Left hindlimb (tissue), 1 donor: ENCODE data around the gene ACOT13.
"Not testable (repeated sequence)": the region's sequence is repeated elsewhere in the genome, so short reads cannot be mapped to it uniquely, and the experiment has no call there.

Experiments used
- DNase-seq: peaks from one replicate; pipeline ENCODE4 v3.0.0-alpha.2; 2018

The ACOT13 gene

DNA sequence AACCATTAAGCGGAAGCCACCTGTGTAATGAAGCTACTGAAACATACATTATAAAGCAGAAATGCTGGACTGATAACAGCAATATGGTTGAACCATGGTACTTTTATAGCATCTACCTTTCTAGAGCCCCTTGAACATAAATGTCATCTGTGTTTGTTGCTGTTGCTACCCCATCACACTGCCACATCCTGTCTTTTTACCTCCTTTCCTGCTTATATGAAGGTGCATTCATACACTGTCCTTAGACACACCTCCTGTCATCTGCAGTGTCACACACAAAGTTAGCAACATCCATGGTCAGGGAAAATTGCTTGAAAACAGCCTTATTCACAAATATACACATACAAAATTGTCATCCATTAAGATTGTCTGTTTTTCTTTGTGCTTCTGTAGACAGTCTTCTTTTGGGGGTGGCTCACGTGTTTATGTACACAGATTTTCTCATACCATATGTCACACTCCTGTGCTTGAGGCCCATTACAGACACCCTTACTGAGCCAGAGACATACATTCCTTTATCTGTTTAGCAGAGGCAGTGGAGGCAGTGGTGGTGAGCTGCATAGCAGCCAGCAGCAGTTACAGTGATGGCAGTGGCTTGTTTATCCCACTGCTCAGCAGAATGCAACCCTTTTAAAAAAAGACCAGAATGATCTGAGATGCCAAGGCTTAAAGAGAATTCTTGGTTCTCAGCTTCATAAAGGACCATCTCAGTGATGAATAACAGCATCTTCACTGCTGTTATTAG is 26.1 kb downstream of the ACOT13 start:
- no peak for DNase-seq

- no peak for DNase-seq
Observed at GRCh38 chr6:24694198-24694597, 27.3 kb downstream of the ACOT13 start.

- not testable (repeated sequence) for DNase-seq
Observed at GRCh38 chr6:24695635-24696034, 28.8 kb downstream of the ACOT13 start.

DNA sequence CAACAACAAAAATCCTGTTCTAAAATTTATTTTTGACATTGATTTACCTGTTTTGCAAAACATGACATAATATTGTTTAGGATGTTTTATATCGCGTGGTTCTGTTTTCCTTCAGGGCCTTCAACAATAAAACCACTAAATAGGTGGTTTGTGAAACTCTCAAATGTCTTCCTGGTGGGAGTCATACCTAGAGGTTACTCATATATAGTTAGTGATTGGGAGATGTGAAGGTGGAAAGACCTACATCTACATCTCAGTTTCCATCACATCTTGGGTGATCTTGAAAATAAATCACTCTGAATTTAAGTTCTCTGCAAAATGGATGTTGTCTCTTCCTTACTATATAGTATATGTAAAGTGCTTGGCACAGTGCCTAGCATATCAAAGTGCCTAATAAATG is 29.2 kb downstream of the ACOT13 start:
- no peak for DNase-seq

DNA sequence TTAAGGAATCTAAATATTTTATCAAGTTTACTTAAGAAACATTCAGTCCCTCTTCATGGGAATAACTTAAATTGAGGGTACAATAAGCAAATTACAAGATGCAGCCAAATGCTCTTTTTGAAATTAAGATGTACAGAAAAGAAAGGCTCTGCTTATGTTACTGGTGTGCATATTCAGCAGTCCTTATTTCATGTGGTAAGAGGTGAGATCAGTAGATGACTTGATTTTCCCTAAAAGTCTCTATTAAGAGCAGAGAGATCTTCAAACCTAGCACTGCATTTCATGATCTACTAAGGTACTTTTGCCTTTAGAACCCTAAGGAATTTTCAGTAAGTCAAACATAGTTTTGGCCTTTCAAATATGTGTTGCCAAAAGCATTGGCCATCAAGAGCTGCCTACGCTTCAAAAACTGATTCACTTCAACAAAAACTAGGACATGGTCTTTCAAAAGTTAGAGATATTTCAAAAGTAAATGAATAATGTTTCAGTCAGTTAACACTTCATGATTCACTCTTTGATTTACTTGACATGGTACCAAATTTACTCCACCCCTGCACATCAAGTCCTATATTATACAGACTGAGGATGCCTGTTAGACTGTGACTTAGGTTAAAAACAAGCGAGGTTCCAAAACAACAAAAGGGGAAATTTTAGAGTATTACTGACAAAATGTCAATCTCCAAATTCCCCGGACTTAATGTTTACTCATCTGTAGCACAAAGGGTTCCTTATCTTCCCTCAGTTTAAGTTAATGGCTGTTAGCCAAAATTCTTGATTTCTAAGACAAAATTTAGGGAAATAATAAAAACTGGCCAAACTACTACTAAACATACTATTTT is 32.9 kb downstream of the ACOT13 start:
- no peak for DNase-seq

DNA sequence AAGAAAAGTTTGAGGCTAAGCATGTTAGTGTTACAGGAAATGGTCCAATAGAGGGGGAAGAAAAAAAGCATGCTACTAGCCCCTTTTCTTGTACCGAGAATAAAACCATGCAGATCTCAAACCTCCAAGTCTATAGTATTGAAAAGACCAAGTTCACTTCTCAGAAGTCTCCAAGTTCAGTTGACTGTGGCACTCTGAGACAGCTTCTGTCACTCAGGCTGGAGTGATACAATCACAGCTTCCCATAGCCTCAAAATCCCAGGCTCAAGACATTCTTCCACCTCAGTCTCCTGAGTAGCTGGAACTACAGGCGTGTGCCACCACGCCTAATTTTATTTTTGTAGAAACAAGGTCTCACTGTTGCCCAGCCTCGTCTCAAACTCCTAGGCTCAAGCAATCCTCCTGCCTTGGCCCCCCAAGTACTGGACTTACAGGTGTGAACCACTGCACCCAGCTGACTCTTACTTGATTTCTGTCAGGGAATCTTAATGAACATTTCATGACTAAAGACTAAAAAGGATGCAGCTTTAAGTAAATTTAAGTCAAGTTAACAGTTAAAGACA is 35.9 kb downstream of the ACOT13 start:
- no peak for DNase-seq

GRCh38 chr6:24704468-24704867 is 37.6 kb downstream of the ACOT13 start:
- DNase-seq = no peak

DNA sequence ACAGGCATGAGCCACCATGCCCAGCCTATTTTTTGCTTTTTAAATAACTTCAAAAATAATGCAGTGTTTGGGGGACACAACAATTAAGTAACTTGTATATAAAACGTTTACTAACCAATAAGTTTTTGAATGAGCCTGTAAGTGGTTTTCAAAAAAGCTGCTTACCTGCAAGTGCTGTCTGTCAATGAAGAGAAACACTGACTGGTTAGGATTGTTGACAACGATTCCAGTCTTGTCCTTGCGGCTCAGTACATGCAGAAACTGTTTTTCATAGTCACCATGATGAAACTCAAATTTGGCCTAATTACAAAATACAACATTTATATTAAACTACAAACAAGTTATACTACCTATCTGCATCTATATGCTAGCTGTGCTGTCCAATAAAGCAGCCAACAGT is 41.7 kb downstream of the ACOT13 start:
- no peak for DNase-seq

- DNase-seq = no peak
Observed at GRCh38 chr6:24709014-24709711, 42.3 kb downstream of the ACOT13 start.

DNA sequence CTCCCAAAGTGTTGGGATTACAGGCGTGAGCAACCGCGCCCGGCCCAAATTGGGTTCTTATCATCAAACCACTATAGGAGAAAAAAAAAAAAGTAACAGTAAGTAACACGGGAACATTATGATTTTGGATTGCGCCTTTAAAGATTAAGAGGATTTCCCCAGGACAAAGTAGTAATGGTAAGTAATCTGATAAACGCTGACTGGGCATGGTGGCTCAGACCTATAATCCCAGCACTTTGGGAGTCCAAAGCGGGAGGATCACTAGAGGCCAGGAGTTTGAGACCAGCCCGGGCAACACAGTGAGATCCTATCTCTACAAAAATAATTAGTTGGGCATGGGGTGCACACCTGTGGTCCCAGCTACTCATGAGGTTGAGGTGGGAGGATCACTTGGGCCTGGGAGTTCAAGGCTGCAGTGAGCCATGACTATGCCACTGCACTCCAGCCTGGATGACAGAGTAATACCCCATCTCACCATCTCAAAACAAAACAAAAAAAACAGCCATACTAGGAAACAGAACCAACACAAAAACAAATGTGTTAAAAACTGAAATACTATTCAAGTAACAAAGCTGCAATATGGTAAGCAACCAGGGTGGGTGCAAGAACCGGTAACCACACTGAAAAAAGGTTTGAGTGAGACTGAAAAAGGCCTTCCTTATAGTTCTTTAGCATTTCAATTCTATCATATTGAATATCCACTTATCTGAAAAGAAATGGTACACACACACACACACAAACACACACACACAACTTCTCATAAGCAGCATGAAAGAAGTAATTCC is 43.8 kb downstream of the ACOT13 start:
- DNase-seq = no peak

- not testable (repeated sequence) for DNase-seq
Observed at GRCh38 chr6:24716602-24717148, 49.8 kb downstream of the ACOT13 start.

GRCh38 chr6:24718449-24719124 is 51.7 kb downstream of the ACOT13 start:
- DNase-seq = no peak

DNA sequence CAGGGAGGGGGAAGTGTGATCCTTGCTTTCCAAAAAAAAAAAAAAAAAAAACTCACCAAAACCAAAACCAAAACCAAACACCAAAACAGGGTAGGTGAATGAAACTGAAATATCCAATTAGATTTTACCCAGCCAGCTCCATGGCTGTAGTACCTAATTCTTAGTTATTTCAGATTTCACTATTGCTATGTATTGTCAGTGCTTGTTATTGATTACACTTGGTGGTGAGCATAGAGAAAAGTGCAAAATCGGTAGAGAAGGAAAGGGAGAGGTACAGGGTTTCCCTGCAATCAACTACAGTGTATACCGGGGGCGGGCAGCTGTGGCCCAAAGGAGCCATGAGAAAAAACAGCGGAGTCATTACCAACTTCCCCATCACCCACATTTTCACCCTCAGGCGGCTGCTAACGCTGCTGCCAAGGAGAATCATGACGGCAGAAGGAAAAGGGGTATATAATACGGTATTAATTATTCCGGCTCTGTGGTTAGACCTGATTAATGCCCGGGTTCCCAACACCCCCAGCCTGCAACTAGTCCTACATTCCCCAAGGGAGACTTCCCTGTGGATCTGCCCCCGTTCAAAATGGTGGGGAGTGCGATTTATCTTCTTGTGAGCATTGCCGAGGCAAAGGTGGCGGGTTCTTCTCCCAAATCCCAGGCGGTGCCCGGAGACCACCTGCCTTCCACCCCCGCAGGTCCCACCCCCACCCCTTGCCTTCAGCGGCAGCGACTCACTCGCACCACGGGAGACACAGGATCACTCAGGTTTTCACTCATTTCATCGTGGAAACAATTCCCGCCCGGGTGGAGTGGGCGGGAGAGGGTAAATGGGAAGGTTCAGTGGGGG is 52.5 kb downstream of the ACOT13 start, which contains the start of gene C6orf62:
TSS of gene C6orf62 (minus strand) at position 30 of the 847 bp plus-strand sequence. CDS start 486 bp downstream, outside the sequence.
- peak; percentile 51 for DNase-seq

DNA sequence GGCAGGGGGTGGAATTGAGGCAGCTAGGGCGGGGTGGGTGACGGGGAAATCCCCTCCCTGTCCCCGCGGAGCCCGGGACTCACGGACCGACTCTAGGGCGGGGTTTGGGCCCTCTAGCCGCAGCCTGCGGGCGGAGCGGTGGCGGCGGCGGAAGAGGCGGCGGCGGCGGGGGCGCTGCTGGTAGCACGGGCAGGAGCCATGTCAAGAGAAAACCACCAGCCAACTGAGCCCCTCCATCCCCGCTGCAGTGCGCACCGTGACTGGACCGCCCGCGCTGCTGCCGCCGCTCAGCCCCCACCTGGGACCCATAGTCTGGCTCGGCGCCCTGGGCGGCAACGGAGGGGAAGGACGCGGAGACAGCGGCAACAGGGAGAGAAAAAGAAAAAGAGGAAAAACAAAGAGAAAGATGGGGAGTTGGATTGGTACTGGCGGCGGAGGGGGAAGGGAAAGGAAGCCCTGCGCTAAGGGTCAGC is 53.3 kb downstream of the ACOT13 start:
- peak; percentile 77 for DNase-seq

DNA sequence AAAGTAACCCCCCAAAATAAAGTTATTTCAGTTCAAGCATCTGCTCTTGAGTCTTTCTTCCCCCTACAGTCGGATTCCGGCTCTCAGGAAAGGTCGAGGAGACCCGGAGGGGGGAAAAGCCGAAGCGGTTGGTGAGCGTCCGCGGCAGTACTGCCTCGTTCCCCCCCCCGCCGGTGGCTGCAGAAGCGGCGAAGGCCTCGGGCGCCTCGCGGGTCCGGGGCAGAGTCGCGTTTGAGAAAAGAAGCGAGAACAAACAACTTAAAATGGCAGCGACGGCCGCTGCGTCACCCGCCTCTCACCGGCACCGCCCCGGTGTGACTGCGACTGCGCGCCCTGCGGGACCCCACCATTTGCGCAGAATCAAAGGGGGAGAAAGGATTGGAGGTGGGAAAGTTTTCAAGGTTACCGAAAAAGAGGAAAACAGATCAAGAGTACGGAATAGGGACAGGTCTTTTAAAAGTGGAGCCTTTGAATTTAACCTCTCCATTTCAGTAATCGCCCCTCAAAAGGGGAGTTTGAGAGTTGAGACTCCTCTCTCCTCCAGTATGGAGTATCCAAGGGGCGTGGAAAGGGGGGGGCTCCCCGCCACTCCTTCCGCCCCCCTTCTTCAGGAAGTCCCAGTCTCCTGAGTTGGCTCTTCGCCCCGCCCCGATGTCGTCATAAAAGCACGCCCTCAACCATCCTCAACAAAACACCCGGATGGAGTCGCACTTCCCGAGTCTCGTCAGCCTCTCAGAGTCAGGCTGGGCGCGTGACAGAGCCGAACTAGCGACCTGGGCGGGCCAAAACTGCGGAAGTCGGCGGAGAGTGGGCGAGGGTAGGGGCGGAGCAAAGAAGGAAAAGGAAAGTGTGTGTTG is 54.0 kb downstream of the ACOT13 start:
- peak; percentile 100 for DNase-seq

GRCh38 chr6:24721461-24722215 is 54.8 kb downstream of the ACOT13 start:
- no peak for DNase-seq

DNA sequence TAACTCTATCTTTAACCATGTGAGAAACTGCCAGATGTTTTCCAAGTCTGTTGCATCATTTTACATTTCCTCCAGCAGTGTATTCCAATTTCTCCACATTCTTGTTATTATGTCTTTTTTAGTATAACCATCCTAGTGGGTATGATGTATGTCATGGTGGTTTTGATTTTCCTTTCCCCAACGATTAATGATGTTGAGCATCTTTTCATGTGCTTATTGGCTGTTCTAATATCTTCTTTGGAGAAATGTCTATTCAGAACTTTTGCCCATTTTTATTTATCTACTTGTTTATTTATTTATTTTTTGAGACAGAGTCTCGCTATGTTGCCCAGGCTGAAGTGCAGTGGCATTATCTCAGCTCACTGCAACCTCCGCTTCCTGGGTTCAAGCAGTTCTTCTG is 56.4 kb downstream of the ACOT13 start:
- DNase-seq = no peak

DNA sequence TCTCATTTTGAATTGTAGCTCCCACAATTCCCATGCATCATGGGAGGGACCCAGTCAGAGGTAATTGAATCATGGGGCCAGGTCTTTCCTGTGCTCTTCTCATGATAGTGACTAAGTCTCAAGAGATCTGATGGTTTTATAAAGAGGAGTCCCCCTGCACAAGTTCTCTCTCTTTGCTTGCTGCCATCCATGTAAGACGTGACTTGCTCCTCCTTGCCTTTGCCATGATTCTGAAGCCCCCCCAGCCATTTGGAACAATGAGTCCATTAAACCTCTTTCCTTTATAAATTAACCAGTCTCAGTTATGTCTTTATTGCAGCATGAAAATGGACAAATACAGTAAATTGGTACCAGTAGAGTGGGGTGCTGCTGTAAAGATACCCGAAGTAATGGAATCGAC is 63.8 kb downstream of the ACOT13 start:
- DNase-seq = not testable (repeated sequence)
